Stimulated activated naive CD8-positive, alpha-beta T cell treated with anti-CD3 and anti-CD28 coated beads, Interleukin-15, Interleukin-2, amounts not matched to agents 100 U/mL and 50 U/mL, for 24 hours (primary cell): ENCODE data around the gene TUT7.
"Not testable (repeated sequence)": the region's sequence is repeated elsewhere in the genome, so short reads cannot be mapped to it uniquely, and the experiment has no call there.

ENCODE experiments used
- ATAC-seq: fragments of 150-1000 bp; cut with Tn5 transposase; one replicate; pipeline ENCODE4 v1.10.0; 2021
- DNase-seq: peaks from one replicate; pipeline ENCODE4 v3.0.0; 2021

Gene TUT7

DNA sequence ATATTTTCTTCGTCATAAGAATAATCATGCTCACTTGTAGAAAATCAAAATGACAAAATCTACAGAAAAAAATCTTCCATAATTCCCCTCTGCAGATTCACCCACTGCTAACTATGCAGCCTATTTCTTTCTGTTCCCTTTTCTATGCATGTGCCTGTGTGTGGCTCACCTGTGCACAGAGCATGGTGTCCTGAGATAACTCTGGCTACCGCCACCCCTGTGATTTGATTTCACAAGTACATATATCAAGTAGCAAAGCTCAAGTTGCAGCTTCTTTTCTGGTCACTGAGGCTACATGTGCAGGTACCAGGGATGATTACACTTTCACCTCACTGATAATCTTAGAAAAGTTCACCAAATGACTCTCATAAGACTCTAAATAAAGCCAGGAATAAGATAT, 53.5 kb downstream of the TUT7 start:
- ATAC-seq (no peak), DNase-seq (no peak)

DNA sequence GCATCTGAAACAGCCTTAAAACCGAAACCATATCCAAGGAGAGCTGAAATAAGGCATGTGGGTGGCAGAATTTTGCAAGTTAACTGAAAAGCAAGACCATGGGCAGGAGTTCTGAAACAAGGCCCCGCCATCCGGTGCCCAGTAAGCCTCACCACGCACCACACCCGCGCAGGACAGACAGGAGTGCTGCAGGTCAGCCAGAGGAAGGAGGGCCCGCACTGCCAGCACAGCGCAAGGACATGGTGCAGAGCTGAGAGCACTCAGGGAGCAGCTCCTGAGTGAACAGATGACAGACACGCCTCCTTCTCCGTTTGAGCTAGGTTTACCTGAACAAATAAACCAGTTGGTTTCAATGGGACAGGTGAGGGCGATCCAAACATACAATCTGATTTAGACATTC, 55.3 kb downstream of the TUT7 start:
- no peak for ATAC-seq
- no peak for DNase-seq

DNA sequence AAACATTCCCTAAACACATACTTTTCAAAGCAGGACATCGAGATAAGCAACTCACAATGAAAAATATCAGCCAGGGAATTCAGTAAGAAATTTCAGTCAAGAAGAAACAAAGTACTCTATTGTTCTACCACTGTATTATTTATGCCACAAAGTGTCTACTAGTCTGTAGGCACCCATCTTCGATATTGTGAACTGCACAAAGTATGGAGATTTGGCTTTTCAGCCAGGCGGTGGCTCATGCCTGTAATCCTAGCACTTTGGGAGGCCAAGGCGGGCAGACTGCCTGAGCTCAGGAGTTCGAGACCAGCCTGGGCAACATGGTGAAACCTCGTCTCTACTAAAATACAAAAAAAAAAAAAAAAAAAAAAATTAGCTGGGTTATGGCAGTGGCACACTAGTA, 63.9 kb downstream of the TUT7 start:
- DNase-seq, ATAC-seq: not testable (repeated sequence)

DNA sequence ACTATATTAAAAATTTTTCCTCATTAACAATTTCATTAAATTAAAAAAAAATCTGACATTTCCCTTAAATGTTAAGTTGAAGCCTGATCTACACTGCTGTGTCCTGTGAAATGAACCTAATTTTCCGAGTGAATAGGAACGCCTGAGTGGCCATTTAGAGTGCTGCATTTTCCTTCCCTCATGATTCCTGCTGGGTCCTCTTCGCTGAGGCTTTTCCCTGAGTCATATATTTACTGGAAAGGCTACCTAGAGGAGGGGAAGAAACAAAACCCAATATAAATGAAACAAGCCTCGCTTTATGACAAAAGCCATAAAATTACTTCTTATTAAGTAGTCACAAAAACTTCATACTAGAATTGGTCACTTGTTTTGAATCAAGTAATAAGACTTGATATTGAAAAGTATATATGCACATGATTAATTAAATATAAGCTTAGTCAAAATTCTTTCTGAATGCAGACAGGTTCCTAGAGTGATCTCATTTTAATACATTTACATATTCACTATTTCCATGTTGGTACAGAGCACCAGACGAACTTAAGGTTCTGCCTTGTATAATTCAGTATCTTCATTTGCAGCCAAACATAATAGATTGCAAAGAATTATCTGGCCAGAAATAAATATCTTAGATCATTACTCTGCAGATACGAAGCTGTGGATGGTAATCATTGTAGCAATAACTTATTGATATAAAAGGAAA, 65.6 kb downstream of the TUT7 start:
- DNase-seq (no peak), ATAC-seq (no peak)

DNA sequence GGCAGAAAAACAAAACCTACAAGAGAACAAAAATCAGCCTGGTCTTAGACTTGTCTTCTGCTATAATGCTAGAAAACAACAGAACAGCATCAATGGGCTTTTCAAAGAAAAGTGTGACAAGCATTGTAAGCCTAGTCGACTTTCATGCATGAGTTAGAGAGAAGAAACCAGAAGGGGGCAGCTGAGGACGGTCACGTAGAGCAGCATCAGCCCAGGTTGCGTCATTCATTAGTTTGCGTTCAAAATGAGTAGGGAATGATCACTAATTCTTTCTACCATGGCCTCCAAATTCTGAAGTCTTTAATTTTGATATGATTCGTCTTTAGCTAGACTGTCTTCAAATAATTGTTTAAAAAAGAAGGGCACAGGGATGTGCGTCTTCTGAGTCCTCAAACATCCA, 67.2 kb downstream of the TUT7 start:
- no peak for ATAC-seq
- no peak for DNase-seq

DNA sequence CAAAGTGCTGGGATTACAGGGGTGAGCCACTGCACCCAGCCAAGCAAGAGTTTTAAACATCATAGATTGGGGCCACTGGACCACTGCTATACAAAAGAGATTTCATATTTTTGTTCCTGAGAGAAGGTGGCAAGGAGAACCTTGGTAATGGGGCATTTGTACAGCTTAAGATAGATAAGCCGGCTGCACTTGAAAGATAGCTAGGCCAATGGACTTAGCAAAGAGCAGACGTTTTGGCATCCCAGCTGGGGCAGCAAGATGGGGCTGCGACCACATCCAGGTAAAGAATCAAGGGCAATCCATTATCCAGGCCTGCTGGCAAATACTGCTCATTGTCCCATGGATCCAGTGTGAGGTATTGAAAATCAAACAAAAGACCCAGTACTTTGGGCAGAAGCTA, 67.9 kb downstream of the TUT7 start:
- ATAC-seq: no peak
- DNase-seq: no peak

DNA sequence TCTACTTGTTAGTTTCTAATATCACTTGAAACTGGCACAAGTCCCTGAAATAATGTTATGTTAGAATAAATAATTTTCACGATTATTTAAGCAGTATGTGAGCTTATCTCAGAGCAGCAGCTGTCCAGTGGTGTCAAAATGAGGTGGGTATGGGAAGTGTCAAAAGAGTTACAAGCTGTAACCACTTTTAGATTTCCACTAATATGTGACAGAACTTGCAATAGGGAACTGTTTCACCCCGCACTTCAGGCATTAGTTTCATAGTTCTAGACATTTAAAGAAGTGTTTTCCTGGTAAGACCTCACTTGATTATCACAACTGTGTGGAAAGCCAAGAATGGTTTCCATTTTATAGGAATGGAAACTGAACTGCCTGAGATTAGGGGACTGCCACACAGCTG, 68.9 kb downstream of the TUT7 start:
- no peak for ATAC-seq
- DNase-seq: no peak

DNA sequence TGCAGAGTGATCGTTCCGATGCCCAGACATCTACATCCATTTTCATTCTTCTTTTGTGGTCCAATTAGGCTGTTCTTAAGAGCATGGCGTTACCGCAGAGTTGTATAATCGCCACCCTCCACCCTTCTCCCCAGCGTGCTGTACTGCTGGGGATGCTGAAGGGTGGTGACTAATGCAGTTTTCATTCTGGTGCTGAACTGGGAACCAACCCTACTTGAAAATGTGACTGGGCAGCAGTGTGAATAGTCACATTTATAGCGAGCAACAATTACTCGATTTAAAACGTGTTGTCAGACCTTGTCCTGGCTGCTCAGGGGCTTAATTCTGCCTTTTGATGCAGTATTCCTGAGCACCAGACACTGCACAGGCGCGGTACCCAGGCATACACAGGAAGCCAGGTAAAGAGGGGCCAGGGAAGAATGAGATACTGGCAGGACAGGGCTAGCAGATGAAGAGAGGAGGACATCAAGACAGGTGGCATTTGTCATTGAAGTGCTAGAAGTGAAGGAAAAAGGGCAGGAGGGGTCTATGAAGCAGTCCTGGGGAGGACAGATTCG, 71.2 kb downstream of the TUT7 start:
- DNase-seq (no peak), ATAC-seq (peak; percentile 58)

DNA sequence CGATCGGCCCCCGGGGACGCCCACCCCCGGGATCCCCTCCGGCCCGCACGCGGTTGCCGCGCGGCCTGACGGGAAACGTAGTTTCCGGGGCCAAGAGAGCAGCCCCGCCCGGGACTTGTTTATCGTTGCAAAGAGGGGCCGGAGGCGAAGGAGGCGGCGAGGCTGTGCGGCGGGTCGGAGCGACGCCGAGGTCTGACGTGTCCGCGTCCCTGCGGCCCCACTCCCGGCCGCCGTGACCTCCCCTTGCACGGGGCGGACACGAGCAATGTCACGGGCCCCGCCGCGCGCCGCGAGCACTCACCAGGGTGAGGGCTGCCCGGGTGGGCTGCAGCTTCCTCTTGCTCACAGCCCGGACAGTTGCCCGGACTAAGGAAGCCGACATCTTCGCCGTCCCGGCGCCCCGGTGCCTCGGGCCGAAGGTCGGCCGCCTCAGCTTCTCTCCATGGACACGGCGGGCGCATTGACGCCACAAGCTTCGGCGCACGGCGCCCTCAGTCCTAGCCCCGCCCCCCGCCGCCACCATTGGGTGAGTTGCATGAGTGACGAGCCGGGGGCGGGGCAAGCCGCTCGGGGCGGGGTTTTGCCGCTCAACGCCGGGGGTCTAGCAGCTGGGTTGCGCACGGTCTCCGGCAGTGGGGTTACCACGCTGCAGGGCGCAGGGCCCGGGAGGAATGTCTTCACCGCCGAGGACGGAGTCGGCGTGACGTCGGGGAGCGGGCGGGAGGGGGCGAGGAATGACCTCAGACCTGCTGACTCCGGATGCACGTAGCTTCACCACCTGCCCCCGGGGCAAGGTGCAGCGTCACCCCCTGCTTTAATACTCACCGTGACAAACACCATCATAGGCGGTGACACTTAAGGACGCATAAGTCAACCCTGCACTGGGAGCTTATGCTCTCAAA, 71.9 kb downstream of the TUT7 start, which contains the start of gene ISCA1:
Gene ISCA1 (minus strand): TSS at position 462 of the 902 bp plus-strand sequence. CDS start 80 bp downstream, at position 382.
- DNase-seq: peak; percentile 99
- peak; percentile 89 for ATAC-seq

DNA sequence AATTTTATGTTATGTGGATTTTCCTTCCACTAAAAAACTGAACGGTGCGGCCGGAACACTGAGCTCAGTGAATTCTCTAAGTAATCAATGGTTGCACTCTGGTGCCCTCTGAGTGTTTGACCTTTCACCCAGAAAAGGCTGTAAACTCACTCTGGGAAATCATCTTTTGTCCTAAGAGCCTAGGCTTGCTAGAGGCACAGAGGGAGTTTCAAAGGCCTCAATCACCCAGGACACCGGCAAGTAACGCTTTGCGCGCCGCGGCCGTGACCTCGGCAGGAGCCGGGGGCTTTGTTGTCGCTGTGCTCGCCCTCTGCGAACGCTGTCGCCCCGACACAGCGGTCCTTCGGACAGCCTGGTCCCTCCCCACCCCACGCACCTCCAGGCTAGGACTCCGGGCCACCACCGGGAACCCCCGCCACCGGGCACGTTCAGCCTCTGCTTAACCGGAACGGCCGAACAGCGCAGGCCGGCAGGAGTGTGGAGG, 72.6 kb downstream of the TUT7 start:
- ATAC-seq: peak; percentile 11
- DNase-seq: no peak

DNA sequence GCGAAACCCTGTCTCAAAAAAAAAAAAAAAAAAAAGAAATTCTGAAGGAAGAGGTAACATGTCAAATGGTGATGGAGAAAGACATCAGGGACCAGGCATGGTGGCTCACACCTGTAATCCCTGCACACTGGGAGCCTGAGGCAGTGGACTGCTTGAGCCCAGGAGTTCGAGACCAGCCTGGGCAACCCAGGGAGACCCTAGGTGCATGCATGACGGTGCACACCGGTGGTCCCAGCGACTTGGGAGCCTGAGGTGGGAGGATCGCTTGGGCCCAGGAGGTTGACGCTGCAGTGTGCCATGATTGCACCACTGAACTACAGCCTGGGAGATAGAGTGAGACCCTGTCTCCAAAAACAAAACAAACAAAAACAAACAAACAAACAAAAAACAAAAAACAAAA, 73.6 kb downstream of the TUT7 start:
- ATAC-seq: no peak
- DNase-seq: no peak

DNA sequence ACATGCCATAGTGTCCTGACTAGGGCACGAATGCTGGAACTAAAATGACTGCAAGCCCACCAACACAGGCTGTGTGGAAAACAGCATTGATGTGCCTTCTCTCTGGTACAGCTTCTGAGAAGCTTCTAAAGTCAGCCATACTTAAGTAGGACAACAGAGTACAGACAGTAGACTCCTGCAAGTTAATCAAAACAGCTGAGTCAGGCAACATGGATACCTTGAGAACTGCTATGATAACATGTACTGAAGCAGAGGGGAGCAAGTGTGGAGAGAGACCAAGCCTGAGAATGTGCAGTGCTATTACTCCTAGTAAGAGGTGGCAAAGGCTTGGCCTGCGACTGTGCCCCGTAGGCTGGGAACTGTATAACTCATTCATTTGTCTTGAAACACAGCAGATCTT, 74.4 kb downstream of the TUT7 start:
- ATAC-seq (no peak), DNase-seq (no peak)

DNA sequence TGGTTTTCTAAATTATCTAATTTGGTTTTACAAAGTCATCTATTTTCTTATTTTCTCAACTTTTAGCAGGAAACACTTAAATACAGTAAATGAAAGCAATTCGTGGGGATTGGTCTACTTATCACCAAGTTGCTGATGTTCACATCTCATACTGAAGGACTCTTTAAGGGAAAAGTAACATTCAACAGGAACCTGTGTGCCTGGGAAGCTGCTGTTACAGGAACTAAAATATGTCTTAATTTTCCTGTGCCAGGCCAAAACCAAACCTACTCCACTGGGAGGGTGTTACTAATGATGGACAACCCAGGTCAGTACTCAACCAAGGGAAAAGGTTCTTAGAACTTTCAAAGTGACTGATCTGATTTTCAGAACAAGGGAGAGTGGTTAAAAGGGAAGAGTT, 77.1 kb downstream of the TUT7 start:
- ATAC-seq (no peak), DNase-seq (no peak)

DNA sequence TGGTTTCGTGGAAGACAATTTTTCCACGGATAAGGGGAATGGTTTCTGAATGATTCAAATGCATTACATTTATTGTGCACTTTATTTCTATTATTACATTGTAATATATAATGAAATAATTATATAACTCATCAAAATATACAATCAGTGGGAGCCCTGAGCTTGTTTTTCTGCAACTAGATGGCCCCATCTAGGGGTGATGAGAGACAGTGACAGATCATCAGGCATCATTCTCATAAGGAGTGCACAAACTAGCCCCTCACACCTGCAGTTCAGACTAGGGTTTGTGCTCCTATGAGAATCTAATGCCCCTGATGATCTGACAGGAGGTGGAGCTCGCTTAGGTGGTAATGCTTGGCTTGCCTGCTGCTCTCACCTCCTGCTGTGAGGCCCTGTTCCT, 78.2 kb downstream of the TUT7 start:
- ATAC-seq: no peak
- DNase-seq: no peak

DNA sequence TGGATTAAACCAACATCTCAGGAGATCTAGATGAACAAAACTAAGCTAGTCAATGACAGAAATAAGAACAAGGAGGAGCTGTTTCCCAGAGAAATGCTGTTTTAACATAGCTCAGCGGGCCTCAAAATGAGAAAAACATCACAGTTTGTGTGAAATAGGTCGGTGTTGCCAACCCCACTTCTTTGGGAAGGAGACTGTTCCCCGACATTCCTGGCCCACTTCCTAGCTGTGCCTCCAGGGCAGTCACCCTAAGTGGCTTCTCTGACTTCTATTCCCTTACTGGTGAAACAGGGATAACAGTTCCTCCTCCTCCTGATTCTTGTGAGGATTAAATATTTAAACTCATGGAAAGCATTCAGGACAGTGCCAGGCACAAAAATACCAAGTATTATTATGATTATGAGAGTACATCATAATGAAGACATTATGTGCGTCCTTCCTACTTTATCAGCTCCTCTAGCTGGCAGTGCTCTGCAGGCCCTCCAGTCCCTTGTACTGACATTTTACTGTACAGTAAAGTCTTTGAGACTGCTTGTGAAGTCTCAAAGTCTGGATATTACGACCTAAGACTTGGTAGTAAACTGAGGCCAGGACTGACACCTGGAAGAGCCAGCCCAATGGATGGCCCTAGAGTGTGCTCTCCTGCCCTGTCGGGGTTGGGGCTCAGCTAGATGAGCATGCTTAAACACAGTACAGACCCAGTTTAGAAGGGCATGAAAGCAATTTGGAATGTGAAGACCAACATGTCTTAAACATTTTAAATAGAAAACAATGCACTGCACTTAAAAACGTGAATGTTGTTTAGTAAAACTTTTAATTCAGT, 79.2 kb downstream of the TUT7 start:
- ATAC-seq: no peak
- no peak for DNase-seq

DNA sequence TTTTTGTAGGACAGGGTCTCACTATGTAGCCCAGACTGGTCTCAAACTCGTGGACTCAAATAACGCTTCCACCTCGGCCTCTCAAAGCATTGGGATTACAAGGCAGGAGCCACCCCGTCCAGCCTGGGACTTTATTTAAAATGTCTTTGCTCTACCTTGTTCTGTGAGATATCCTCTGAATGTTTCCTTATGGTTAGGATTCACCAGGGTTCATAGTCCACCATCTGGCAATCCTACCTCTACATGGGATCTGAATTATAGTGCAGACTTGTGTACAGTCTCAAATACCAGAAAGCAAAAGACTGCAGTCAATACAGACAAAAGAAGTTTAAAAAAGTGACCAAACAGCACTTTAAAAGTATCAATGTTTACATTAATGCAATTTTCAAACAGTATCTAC, 82.0 kb downstream of the TUT7 start:
- no peak for DNase-seq
- ATAC-seq: no peak

DNA sequence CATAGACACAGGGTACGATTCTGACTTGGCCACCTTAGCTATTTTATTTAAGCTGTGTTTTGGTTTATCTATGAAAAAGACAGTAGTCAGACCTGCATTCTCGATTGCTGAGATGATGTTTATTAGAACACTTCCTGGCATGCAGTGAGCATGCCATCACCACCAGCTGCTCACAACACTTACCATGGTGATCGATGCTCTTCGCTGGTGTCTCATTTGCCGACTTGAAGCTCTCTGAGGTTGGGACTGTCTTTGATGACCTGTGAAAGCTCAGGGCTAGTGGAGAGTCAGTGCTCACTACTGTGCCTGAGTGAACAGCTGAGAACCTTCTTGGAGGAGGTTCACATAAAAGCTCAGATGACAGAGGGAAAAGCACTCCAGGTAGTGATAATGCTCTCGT, 90.3 kb downstream of the TUT7 start:
- DNase-seq: no peak
- ATAC-seq: no peak

DNA sequence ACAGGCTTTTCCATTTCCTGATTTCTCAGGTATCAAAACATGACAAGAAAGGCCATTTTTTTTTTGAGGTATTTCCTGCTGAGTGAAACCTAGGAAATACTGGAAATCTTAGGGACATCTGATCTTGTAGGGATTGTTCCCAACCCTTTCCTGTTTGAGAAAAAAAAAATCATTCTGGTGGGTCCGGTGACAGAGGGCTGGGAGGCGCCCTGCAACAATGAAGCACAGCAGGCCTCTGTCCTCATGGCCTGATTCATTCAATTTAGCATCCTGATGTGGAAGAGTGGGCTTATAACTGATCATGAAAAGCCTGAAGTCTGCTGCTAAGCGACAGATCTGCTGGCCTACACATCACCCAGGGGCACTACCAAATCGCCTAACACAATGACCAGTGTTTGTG, 91.7 kb downstream of the TUT7 start:
- DNase-seq (no peak), ATAC-seq (no peak)

DNA sequence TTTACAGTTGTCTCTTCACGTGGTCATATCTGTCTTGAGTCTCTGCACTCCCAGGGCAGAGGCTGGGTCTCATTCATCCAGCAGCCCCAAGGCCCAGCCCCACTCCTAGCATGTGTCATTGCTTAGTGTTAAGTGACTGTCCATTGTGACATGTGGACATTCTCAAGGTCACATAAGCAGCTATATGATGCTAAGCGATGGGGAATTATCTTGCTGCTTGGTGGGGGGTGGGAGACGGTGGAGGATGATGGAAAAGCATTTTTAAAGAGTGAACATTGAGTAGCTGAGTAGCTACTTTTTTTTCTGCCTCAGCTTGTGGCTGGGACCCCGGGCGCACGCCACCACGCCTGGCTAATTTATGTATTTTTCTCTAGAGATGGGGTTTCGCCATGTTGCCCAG, 94.7 kb downstream of the TUT7 start, which contains the start of gene C9orf153:
Gene C9orf153 (minus strand): TSS at position 101 of the 400 bp plus-strand sequence. CDS start 30,054 bp downstream, outside the sequence.
- no peak for ATAC-seq

DNA sequence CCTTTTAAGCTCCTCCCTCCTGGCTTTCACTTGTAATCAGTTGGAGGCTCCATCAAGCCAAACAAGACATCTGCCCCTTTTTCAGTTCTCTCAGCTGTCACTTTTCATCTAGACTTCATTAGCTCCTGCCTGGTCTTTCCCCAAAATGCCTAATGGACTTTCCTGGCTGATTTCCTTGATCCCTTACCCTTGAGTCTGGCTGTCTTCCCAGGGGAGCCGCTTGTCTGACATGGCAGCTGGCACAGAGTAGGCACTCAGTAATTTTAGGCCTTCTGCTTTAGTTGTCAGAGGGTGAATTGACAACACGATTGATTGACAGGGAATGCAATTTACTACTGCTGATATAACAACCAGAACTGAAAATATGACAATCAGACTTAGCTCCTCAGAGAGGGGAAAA, 96.8 kb downstream of the TUT7 start:
- DNase-seq (no peak), ATAC-seq (no peak)

More for the DNA sequence above, 94.7 kb downstream of the TUT7 start, which contains the start of gene C9orf153:
- no peak for DNase-seq

DNA sequence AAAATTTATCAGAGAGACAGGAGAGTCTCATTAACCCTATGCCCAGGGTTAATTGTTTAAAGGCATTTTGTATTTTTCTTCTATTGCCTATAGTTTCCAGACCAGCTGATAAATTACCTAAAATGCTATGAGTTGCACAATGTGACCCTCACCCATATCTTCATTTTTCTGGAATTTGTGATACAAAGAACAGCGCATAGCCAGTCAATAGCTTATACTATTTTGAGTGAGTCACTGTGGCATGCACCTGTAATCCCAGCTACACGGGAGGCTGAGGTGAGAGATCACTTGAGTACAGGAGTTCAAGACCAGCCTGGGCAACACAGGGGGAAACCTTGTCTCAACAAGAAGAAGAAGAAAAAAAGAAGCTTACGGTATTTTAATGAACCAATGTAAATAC, 97.6 kb downstream of the TUT7 start:
- ATAC-seq (no peak), DNase-seq (no peak)

DNA sequence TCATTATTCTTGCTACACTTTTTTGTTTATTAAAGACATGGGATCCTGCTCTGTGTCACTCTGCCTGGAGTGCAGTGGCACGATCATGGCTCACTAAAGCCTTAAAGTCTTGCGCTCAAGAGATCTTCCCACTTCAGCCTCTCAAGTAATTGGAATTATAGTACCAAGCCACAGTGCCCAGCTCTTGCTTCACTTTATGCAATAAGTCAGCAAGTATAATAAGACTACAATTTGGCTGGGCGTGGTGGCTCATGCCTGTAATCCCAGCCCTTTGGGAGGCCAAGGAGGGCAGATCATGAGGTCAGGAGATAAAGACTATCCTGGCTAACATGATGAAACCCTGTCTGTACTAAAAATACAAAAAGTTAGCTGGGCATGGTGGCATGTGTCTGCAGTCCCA, 100.6 kb downstream of the TUT7 start:
- ATAC-seq (no peak), DNase-seq (no peak)
